Measurements from ENCODE around the gene ECM1.

DNA sequence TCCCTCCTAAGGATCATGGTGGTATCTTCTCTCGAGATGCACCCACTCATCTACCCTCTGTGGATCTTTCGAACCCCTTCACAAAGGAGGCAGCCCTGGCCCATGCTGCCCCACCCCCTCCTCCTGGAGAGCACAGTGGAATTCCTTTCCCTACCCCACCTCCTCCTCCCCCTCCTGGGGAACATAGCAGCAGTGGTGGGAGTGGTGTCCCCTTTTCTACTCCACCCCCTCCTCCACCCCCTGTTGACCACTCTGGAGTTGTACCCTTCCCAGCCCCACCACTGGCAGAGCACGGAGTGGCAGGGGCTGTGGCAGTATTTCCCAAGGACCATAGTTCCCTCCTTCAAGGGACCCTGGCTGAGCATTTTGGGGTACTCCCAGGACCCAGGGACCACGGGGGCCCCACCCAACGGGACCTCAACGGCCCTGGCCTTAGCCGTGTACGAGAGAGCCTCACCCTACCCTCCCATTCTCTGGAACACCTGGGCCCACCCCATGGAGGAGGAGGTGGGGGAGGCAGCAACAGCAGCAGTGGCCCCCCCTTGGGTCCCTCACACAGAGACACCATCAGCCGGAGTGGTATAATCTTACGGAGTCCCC, 35.2 kb upstream of the ECM1 start:
- TF ChIP-seq, protein P1, sequence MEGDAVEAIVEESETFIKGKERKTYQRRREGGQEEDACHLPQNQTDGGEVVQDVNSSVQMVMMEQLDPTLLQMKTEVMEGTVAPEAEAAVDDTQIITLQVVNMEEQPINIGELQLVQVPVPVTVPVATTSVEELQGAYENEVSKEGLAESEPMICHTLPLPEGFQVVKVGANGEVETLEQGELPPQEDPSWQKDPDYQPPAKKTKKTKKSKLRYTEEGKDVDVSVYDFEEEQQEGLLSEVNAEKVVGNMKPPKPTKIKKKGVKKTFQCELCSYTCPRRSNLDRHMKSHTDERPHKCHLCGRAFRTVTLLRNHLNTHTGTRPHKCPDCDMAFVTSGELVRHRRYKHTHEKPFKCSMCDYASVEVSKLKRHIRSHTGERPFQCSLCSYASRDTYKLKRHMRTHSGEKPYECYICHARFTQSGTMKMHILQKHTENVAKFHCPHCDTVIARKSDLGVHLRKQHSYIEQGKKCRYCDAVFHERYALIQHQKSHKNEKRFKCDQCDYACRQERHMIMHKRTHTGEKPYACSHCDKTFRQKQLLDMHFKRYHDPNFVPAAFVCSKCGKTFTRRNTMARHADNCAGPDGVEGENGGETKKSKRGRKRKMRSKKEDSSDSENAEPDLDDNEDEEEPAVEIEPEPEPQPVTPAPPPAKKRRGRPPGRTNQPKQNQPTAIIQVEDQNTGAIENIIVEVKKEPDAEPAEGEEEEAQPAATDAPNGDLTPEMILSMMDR (IDR thresholded peaks at IDR 0.05; ENCODE audit: extremely low read depth in 1 of 2, insufficient read depth in 1 of 2, low read depth in 1 of 2, low read length in 2 of 2) = no peak
- TF ChIP-seq, protein P2, sequence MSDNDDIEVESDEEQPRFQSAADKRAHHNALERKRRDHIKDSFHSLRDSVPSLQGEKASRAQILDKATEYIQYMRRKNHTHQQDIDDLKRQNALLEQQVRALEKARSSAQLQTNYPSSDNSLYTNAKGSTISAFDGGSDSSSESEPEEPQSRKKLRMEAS (IDR thresholded peaks at IDR 0.05; ENCODE audit: insufficient read depth, insufficient read length) = no peak
- TF ChIP-seq EZH2 (IDR thresholded peaks at IDR 0.05; ENCODE audit: borderline replicate concordance, low read depth, low read length, severe bottlenecking) = no peak
